ENCODE data around the gene ZNF138. TPM values are rescaled to one million over a fixed set of nuclear protein-coding genes. Genes with fewer than 3 reads are reported as not detected.
"Not testable (repeated sequence)": the region's sequence is repeated elsewhere in the genome, so short reads cannot be mapped to it uniquely, and the experiment has no call there.

Gene ZNF138
- total and polyA plus RNA-seq, 2 experiments from 2014 or later = 48.7 to 68.4 TPM

GRCh38 chr7:64799169-64799568 is 4.9 kb downstream of the ZNF138 start:
- not testable (repeated sequence) for DNase-seq (ENCODE audit: low spot score); H3K9me3 Mint-ChIP-seq; H3K27me3 ChIP-seq (ENCODE audit: insufficient read depth); H3K4me2 ChIP-seq; H2AFZ ChIP-seq; H3K36me3 ChIP-seq (ENCODE audit: insufficient read depth); ATAC-seq; H3K4me3 Mint-ChIP-seq; H3K27me3 Mint-ChIP-seq (ENCODE audit: insufficient read depth, low read depth, poor library complexity); H3K4me3 ChIP-seq; H3F3A ChIP-seq (replicated peaks; ENCODE audit: low read depth); H3K27ac ChIP-seq (ENCODE audit: low read depth); H3K9me2 ChIP-seq (ENCODE audit: insufficient read depth)
- Histone ChIP-seq H3K79me2 (replicated peaks; ENCODE audit: insufficient read depth) (peaks cover 95% of the 10 kb centered on the region), H3K4me1 (ENCODE audit: insufficient read depth) (peaks cover 55% of the 10 kb centered on the region), H4K20me1 (replicated peaks; ENCODE audit: insufficient read depth) (peaks cover 20% of the 10 kb centered on the region)
- peaks cover 67% of the 10 kb centered on the region for H3K36me3 Mint-ChIP-seq (ENCODE audit: low read depth)
- 0 out of 2 replicates have a peak overlapping the region, but pooled peaks have one; percentile 44 for H3K27ac Mint-ChIP-seq
- H3K4me1 Mint-ChIP-seq = peaks cover 53% of the 10 kb centered on the region

GRCh38 chr7:64802699-64803098 is 8.5 kb downstream of the ZNF138 start:
- peak; percentile 27; the same call in 2 of the 3 replicates for ATAC-seq

DNA sequence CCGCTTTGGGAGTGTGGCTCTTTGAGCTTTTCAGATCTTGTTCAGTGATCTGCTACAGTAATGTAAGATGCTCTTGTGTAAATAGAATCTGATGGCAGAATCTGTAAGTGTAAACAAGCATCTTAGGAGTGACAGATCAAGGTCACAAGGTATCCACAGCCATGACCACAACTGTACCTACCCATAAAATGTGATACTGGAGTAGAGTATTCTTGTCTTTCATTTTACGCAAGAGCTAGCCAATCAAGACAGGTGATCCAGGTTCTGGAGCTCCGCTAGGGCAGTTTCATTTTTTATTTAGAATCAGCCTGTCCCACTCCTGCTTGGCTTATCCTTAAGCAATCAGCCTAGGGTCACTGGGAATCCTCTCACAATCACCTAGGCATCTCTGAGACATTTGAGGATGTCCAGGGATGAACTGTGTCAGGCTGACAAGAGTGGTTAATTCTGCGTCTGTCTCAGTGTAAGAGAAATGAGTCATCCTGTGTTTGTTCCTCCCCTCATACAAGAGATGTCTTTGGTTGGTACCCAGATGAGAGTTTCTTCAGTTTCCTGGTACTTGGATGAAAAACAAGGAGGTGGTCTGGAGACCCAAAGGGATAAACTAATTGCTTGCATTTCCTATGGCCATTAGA is 13.6 kb downstream of the ZNF138 start:
- Histone ChIP-seq H2AFZ (no peak overlapping the region), H3K36me3 (ENCODE audit: insufficient read depth) (peaks cover 30% of the 10 kb centered on the region), H3K9me2 (ENCODE audit: insufficient read depth) (peaks cover 4% of the 10 kb centered on the region; the same call in 1 of the 2 replicates), H3K4me3 (no peak overlapping the region), H3K4me1 (ENCODE audit: insufficient read depth) (peaks cover 16% of the 10 kb centered on the region), H3K27me3 (ENCODE audit: insufficient read depth) (no peaks in the 10 kb centered on the region), H4K20me1 (replicated peaks; ENCODE audit: insufficient read depth) (no peaks in the 10 kb centered on the region), H3F3A (replicated peaks; ENCODE audit: low read depth) (no peaks in the 10 kb centered on the region), H3K79me2 (replicated peaks; ENCODE audit: insufficient read depth) (peaks cover 58% of the 10 kb centered on the region), H3K27ac (ENCODE audit: low read depth) (no peak overlapping the region), H3K4me2 (no peak overlapping the region)
- Mint-ChIP-seq H3K36me3 (ENCODE audit: low read depth) (peaks cover 76% of the 10 kb centered on the region), H3K4me3 (no peak overlapping the region), H3K27ac (no peak overlapping the region), H3K4me1 (peaks cover 10% of the 10 kb centered on the region; the same call in 2 of the 3 replicates), H3K27me3 (ENCODE audit: insufficient read depth, low read depth, poor library complexity) (no peaks in the 10 kb centered on the region), H3K9me3 (peaks cover 52% of the 10 kb centered on the region)
- DNase-seq (ENCODE audit: low spot score) (no peak), ATAC-seq (no peak)
- TF ChIP-seq, protein P1, sequence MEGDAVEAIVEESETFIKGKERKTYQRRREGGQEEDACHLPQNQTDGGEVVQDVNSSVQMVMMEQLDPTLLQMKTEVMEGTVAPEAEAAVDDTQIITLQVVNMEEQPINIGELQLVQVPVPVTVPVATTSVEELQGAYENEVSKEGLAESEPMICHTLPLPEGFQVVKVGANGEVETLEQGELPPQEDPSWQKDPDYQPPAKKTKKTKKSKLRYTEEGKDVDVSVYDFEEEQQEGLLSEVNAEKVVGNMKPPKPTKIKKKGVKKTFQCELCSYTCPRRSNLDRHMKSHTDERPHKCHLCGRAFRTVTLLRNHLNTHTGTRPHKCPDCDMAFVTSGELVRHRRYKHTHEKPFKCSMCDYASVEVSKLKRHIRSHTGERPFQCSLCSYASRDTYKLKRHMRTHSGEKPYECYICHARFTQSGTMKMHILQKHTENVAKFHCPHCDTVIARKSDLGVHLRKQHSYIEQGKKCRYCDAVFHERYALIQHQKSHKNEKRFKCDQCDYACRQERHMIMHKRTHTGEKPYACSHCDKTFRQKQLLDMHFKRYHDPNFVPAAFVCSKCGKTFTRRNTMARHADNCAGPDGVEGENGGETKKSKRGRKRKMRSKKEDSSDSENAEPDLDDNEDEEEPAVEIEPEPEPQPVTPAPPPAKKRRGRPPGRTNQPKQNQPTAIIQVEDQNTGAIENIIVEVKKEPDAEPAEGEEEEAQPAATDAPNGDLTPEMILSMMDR (conservative IDR thresholded peaks at IDR 0.05; ENCODE audit: low read depth in 2 of 2) = no peak
- TF ChIP-seq ZNF462 (CRISPR knock-in tag; IDR thresholded peaks at IDR 0.05) (no peak), EZH2phosphoT487 (IDR thresholded peaks at IDR 0.05; ENCODE audit: unreplicated experiment) (no peak), POLR2AphosphoS5 (IDR thresholded peaks at IDR 0.05; ENCODE audit: low read depth) (no peak), STAT1 (IDR thresholded peaks at IDR 0.05; ENCODE audit: unreplicated experiment) (no peak), ZNF114 (CRISPR knock-in tag; IDR thresholded peaks at IDR 0.05) (no peak)

More at GRCh38 chr7:64802699-64803098, 8.5 kb downstream of the ZNF138 start:
- peaks cover 96% of the 10 kb centered on the region for H3K79me2 ChIP-seq (replicated peaks; ENCODE audit: insufficient read depth)
- TF ChIP-seq EZH2 (IDR thresholded peaks at IDR 0.05; ENCODE audit: low read depth, unreplicated experiment) = no peak
- H3K27me3 Mint-ChIP-seq (ENCODE audit: insufficient read depth, low read depth, poor library complexity) = no peaks in the 10 kb centered on the region
- peak overlapping the region; percentile 41 for H3K27ac ChIP-seq (ENCODE audit: low read depth)
- peaks cover 4% of the 10 kb centered on the region; the same call in 1 of the 2 replicates for H3K9me2 ChIP-seq (ENCODE audit: insufficient read depth)
- H3K36me3 ChIP-seq (ENCODE audit: insufficient read depth) = peaks cover 27% of the 10 kb centered on the region
- H3K4me3 Mint-ChIP-seq = peak overlapping the region; percentile 56
- peaks cover 87% of the 10 kb centered on the region for H3K36me3 Mint-ChIP-seq (ENCODE audit: low read depth)
- no peaks in the 10 kb centered on the region for H3K27me3 ChIP-seq (ENCODE audit: insufficient read depth)
- no peak overlapping the region for H2AFZ ChIP-seq
- peak; percentile 31 for DNase-seq (ENCODE audit: low spot score)
- H3K4me1 Mint-ChIP-seq = peaks cover 40% of the 10 kb centered on the region
- peaks cover 43% of the 10 kb centered on the region for H3K4me1 ChIP-seq (ENCODE audit: insufficient read depth)
- peaks cover 7% of the 10 kb centered on the region; the same call in 1 of the 2 replicates for H4K20me1 ChIP-seq (replicated peaks; ENCODE audit: insufficient read depth)
- H3K4me2 ChIP-seq = peak overlapping the region; percentile 66
- H3K4me3 ChIP-seq = peak overlapping the region; percentile 39
- H3F3A ChIP-seq (replicated peaks; ENCODE audit: low read depth) = no peaks in the 10 kb centered on the region
- H3K9me3 Mint-ChIP-seq = peaks cover 35% of the 10 kb centered on the region
- peak overlapping the region; percentile 96 for H3K27ac Mint-ChIP-seq

Measured in GM23338 (cell line).